HCT116 (cell line): Measurements from ENCODE around the gene ARID3A. TPM values are rescaled to one million over a fixed set of nuclear protein-coding genes. Genes with fewer than 3 reads are reported as not detected.

Experiments used
- ATAC-seq: fragments of 200-7000 bp; cut with Tn5 transposase; 2 replicates; pipeline ENCODE4 v1.9.1; 2020; ENCODE audit warnings: mild to moderate bottlenecking, moderate library complexity
- BruUV-seq: library from RNA; stranded (reverse); fragments of 400-500 nt; replicated peaks from 2 replicates; lab custom pipeline; 2021; lab: Mats Ljungman, UMichigan
- CTCF ChIA-PET: fragments of 300-600 bp; sonication (Branson Sonifier 250); formaldehyde crosslinking; loops from one replicate; lab custom pipeline; 2021; ENCODE audit warnings: antibody characterized with exemption; lab: Charles Lee
- POLR2A ChIA-PET: fragments of 300-600, 350-600 bp; sonication (Branson Sonifier 250); formaldehyde crosslinking; loops from one replicate; lab custom pipeline; 2021; ENCODE audit warnings: antibody characterized with exemption; lab: Charles Lee
- RAD21 ChIA-PET, 2 experiments: fragments of 300-600 bp; sonication (Branson Sonifier 250); formaldehyde crosslinking; loops; one replicate each; lab custom pipeline; 2023; ENCODE audit warnings: low total read pairs in 2 of 2; ENCODE audit not compliant: uncharacterized antibody in 2 of 2, unreplicated experiment in 2 of 2, low non-redundant PET in 1 of 2; lab: Charles Lee
- DNase-seq: peaks from one replicate; pipeline ENCODE4 v3.0.0-alpha.2; 2010; ENCODE audit warnings: low read depth, low spot score
- H2AFZ ChIP-seq: fragments of 200-600 bp; shearing (Covaris generic), sonication (generic); 2 replicates; pipeline ENCODE4 v1.6.1; 2017; ENCODE audit warnings: low read depth, mixed run types, mixed read lengths, antibody characterized with exemption, low read length; ENCODE audit not compliant: poor library complexity, severe bottlenecking
- H3K27ac ChIP-seq: 2 replicates; pipeline ENCODE4 v1.5.1; 2012; ENCODE audit warnings: low read depth, low read length
- H3K27me3 ChIP-seq: fragments of 200-600 bp; sonication (generic); 2 replicates; pipeline ENCODE4 v1.6.1; 2016; ENCODE audit warnings: mixed run types, low read length, mixed read lengths; ENCODE audit not compliant: insufficient read depth
- H3K36me3 ChIP-seq, 2 experiments: fragments of 200-500 bp in 1 of 2; fragments of 200-600 bp in 1 of 2; sonication (Bioruptor generic) in 1 of 2; sonication (generic) in 1 of 2; 2 replicates each; pipeline versions ENCODE4 v1.5.1 to v1.6.1; 2014 to 2016; ENCODE audit warnings: low read length in 2 of 2, inconsistent platforms in 1 of 2, mixed read lengths in 1 of 2, mixed run types in 1 of 2; ENCODE audit not compliant: insufficient read depth in 2 of 2, control insufficient read depth in 1 of 2
- H3K4me1 ChIP-seq, 2 experiments: fragments of 200-600 bp in 1 of 2; sonication (generic) in 1 of 2; 2 replicates each; pipeline versions ENCODE4 v1.5.1 to v1.6.1; 2012 to 2017; ENCODE audit warnings: low read length in 2 of 2, inconsistent platforms in 1 of 2, mild to moderate bottlenecking in 1 of 2, mixed read lengths in 1 of 2, mixed run types in 1 of 2, moderate library complexity in 1 of 2; ENCODE audit not compliant: insufficient read depth in 2 of 2, control insufficient read depth in 1 of 2
- H3K4me2 ChIP-seq: fragments of 200-600 bp; sonication (generic); 2 replicates; pipeline ENCODE4 v1.6.1; 2017; ENCODE audit warnings: mixed run types, low read length, mixed read lengths
- H3K4me3 ChIP-seq, 2 experiments: fragments of 200-600 bp in 1 of 2; sonication (generic) in 1 of 2; replicated peaks in 1 of 2; 2 replicates each; pipeline ENCODE4 v1.5.1; 2011 to 2016; ENCODE audit warnings: low read length in 2 of 2, control low read depth in 1 of 2, low read depth in 1 of 2, mild to moderate bottlenecking in 1 of 2, mixed read lengths in 1 of 2, mixed run types in 1 of 2
- H3K79me2 ChIP-seq: fragments of 200-600 bp; sonication (generic); 2 replicates; pipeline ENCODE4 v1.6.1; 2017; ENCODE audit warnings: mild to moderate bottlenecking, mixed run types, low read length, moderate library complexity, mixed read lengths; ENCODE audit not compliant: insufficient read depth
- H3K9ac ChIP-seq: fragments of 200-600 bp; sonication (generic); 2 replicates; pipeline ENCODE4 v1.6.1; 2016; ENCODE audit warnings: low read length, mixed read lengths
- H3K9me2 ChIP-seq: fragments of 200-600 bp; sonication (generic), shearing (Covaris generic); 2 replicates; pipeline ENCODE4 v1.6.1; 2017; ENCODE audit warnings: mixed run types, mild to moderate bottlenecking, moderate library complexity; ENCODE audit not compliant: insufficient read depth
- H3K9me3 ChIP-seq, 2 experiments: fragments of 200-500 bp in 1 of 2; fragments of 200-600 bp in 1 of 2; sonication (Bioruptor generic) in 1 of 2; sonication (generic) in 1 of 2; 2 replicates each; pipeline ENCODE4 v1.6.1; 2014 to 2017; ENCODE audit warnings: low read length in 2 of 2, mixed read lengths in 2 of 2, inconsistent platforms in 1 of 2, low read depth in 1 of 2, mild to moderate bottlenecking in 1 of 2, mixed run types in 1 of 2, moderate library complexity in 1 of 2; ENCODE audit not compliant: control insufficient read depth in 1 of 2, insufficient read depth in 1 of 2
- H4K20me1 ChIP-seq: fragments of 200-600 bp; sonication (generic), shearing (Covaris generic); 2 replicates; pipeline ENCODE4 v1.6.1; 2017; ENCODE audit warnings: mixed run types, mild to moderate bottlenecking, moderate library complexity; ENCODE audit not compliant: insufficient read depth
- ATF3 ChIP-seq: IDR thresholded peaks from 2 replicates; pipeline ENCODE4 v1.6.1; 2012
- EZH2 ChIP-seq: fragments of 200-600 bp; sonication (generic); IDR thresholded peaks from 2 replicates; pipeline ENCODE4 v1.6.1; 2017; ENCODE audit warnings: antibody characterized with exemption, mixed run types
- EZH2phosphoT487 ChIP-seq: fragments of 200-600 bp; IDR thresholded peaks from 2 replicates; pipeline ENCODE4 v1.6.1; 2018; ENCODE audit warnings: antibody characterized with exemption, borderline replicate concordance
- FOSL1 ChIP-seq: IDR thresholded peaks from 2 replicates; pipeline ENCODE4 v1.6.1; 2012; ENCODE audit warnings: low read depth
- MAX ChIP-seq: IDR thresholded peaks from 2 replicates; pipeline ENCODE4 v1.6.1; 2012
- RAD21 ChIP-seq: IDR thresholded peaks from 2 replicates; pipeline ENCODE4 v1.6.1; 2012; ENCODE audit warnings: low read depth, mild to moderate bottlenecking
- SP1 ChIP-seq: IDR thresholded peaks from 2 replicates; pipeline ENCODE4 v1.6.1; 2012; ENCODE audit warnings: low read depth
- SRF ChIP-seq: IDR thresholded peaks from 2 replicates; pipeline ENCODE4 v1.6.1; 2012; ENCODE audit warnings: low read depth
- ZFX ChIP-seq: fragments of 450-650 bp; IDR thresholded peaks from 2 replicates; pipeline ENCODE4 v1.6.1; 2017
- ZNF274 ChIP-seq: fragments of 200-500 bp; sonication (Bioruptor generic); IDR thresholded peaks from 2 replicates; pipeline ENCODE4 v1.6.1; 2014; ENCODE audit warnings: mild to moderate bottlenecking, low read depth, low read length, inconsistent platforms
- intact Hi-C: fragments of 100-400 bp; cut with micrococcal nuclease; formaldehyde crosslinking; loops from 2 replicates; pipeline ENCODE4 v1.10.0; 2022
- total RNA-seq: library from RNA; stranded (reverse); gene quantifications from one replicate; pipeline ENCODE4 v1.2.1, GENCODE V29; 2021; ENCODE audit not compliant: unreplicated experiment
- TF ChIP-seq, protein P1 (sequence below): IDR thresholded peaks from 2 replicates; pipeline ENCODE4 v1.6.1; 2011; ENCODE audit warnings: mild to moderate bottlenecking, low read length, moderate library complexity; ENCODE audit not compliant: insufficient replicate concordance; ENCODE audit errors: extremely low read depth

The ARID3A gene
- total RNA-seq, 1 experiment from 2014 or later, result 21.8 TPM

- TF ChIP-seq EZH2phosphoT487, result no peak
- TF ChIP-seq ZFX, result no peak
- no peak for TF ChIP-seq FOSL1
- no peak for TF ChIP-seq SRF
- no peak for TF ChIP-seq EZH2
- no peak; the same call in 1 of the 2 replicates for TF ChIP-seq MAX
- TF ChIP-seq, protein P1, sequence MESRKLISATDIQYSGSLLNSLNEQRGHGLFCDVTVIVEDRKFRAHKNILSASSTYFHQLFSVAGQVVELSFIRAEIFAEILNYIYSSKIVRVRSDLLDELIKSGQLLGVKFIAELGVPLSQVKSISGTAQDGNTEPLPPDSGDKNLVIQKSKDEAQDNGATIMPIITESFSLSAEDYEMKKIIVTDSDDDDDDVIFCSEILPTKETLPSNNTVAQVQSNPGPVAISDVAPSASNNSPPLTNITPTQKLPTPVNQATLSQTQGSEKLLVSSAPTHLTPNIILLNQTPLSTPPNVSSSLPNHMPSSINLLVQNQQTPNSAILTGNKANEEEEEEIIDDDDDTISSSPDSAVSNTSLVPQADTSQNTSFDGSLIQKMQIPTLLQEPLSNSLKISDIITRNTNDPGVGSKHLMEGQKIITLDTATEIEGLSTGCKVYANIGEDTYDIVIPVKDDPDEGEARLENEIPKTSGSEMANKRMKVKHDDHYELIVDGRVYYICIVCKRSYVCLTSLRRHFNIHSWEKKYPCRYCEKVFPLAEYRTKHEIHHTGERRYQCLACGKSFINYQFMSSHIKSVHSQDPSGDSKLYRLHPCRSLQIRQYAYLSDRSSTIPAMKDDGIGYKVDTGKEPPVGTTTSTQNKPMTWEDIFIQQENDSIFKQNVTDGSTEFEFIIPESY, result no peak
Observed at GRCh38 chr19:925526-926322, at the start of gene ARID3A (continued).

- Histone ChIP-seq H3K4me2 (no peak overlapping the region), H3K36me3 (peaks cover 0 to 6% of the 10 kb centered on the region in 2 experiments; a peak in 1 of 4 replicates), H4K20me1 (no peaks in the 10 kb centered on the region), H3K27me3 (no peaks in the 10 kb centered on the region), H3K9ac (no peak overlapping the region), H3K9me3 (no peaks in the 10 kb centered on the region), H3K9me2 (no peaks in the 10 kb centered on the region), H3K4me1 (peaks cover 9 to 18% of the 10 kb centered on the region in 2 experiments), H2AFZ (no peak overlapping the region), H3K27ac (no peak overlapping the region), H3K4me3 (no peak overlapping the region), H3K79me2 (no peaks in the 10 kb centered on the region)
- RAD21 ChIA-PET, result no interaction called here
- intact Hi-C loops, result no loop called here
- POLR2A ChIA-PET, result no interaction called here
- DNase-seq (no peak), ATAC-seq (no peak)
- CTCF ChIA-PET, result no interaction called here
- TF ChIP-seq SP1, result no peak
- no peak for TF ChIP-seq RAD21
- no peak for TF ChIP-seq ZNF274
- no peak for TF ChIP-seq EZH2
- TF ChIP-seq ATF3, result no peak
- BruUV-seq, result no TSS peak
Observed at GRCh38 chr19:876089-876488, 49.7 kb upstream of the ARID3A start.
